Stimulated activated CD4-positive, alpha-beta T cell treated with anti-CD3 and anti-CD28 coated beads, Interleukin-12 subunit alpha, Interleukin-12 subunit beta, amount 100 ng/mL, for 24 hours (primary cell): Measurements from ENCODE around the gene PAPOLG.
"Not testable (repeated sequence)": the region's sequence is repeated elsewhere in the genome, so short reads cannot be mapped to it uniquely, and the experiment has no call there.

Source experiments
- DNase-seq, 2 experiments: peaks; one replicate each; pipeline ENCODE4 v3.0.0-alpha.2; 2020; ENCODE audit warnings: low read depth in 2 of 2

The PAPOLG gene

DNA sequence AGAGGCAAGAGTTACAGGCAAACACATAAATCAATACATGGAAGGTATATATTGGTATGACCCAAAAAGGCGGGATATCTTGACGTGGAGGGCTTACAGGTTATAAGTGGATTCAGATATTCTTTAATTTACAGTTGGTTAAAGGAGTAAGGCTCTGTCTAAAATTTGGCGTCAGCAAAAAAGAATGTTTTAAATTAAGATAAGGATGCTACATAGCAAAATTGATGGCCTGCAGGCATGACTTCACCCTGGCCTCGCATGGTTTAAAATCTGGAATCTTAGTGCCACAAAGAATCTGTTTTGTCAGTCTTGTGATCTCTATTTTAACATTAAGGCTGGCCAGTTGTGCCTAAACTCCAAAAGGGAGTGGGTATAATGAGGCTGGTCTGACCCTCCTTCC is 66.9 kb downstream of the PAPOLG start:
- no peak for DNase-seq

- no peak for DNase-seq
These were observed 67.7 kb downstream of the PAPOLG start for GRCh38 chr2:60823694-60824305.

GRCh38 chr2:60825666-60826065 is 69.6 kb downstream of the PAPOLG start:
- no peak for DNase-seq

- DNase-seq, result no peak
These were observed 70.0 kb downstream of the PAPOLG start for GRCh38 chr2:60826111-60826510.

GRCh38 chr2:60826860-60827259 is 70.8 kb downstream of the PAPOLG start:
- DNase-seq, result not testable (repeated sequence)

DNA sequence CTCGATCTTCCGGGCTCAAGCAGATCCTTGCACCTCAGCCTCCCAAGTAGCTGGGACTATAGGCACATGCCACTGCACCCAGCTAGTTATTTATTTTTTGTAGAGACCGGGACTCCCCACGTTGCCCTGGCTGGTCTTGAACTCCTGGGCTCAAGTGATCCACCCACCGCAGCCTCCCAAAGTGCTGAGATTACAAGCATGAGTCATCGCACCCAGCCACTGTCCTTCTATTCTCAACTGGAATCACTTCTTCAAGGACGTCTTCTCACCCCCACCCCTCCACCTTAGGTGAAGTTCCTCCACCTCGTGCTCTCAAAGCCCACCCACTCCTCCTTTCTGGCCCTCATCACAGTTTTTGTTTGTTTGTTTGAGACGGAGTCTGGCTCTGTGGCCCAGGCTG is 71.3 kb downstream of the PAPOLG start:
- DNase-seq, result no peak

GRCh38 chr2:60830991-60831390 is 74.9 kb downstream of the PAPOLG start:
- DNase-seq, result no peak

DNA sequence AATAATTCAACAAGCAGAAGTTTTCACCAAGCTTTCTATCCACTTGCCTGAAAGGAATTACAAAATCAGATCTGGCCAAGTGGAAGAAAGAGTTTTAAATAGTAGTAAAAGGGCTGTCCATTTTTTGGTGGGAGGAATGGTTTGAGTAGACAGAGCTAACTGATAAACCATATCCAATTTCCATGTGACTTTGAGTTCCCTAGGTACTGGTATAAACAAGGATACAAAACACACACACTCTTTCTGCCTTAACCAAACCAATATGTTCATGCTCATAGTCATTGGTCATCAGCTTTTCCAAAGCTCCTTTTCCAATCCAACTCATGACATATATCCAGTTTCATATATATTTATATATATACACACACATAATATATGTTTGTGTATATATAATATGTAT is 75.9 kb downstream of the PAPOLG start:
- no peak for DNase-seq

GRCh38 chr2:60832621-60833020 is 76.6 kb downstream of the PAPOLG start:
- no peak for DNase-seq

DNA sequence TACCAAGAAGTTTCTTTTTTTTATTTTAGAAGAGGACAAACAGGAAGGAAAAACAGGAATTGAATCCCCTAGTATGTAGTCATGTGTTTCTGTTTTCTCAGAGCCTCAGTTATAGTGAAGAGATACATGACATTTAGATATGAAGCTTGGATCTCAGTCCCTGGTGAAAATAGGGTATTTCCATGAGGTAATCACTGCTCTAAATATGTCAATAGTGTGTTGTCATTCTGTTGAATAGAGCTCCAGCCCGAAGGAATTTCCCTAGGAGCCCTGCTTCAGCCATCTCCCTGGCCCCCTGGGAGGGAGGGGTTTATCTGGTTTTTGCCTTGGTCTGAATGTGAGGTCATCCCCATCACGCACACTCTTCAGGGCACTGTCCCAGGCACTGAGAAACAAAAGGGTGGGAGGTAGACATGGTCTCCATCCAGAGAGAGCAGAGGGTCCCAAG is 78.2 kb downstream of the PAPOLG start:
- DNase-seq, result no peak

- no peak for DNase-seq
These were observed 80.4 kb downstream of the PAPOLG start for GRCh38 chr2:60836491-60836890.

DNA sequence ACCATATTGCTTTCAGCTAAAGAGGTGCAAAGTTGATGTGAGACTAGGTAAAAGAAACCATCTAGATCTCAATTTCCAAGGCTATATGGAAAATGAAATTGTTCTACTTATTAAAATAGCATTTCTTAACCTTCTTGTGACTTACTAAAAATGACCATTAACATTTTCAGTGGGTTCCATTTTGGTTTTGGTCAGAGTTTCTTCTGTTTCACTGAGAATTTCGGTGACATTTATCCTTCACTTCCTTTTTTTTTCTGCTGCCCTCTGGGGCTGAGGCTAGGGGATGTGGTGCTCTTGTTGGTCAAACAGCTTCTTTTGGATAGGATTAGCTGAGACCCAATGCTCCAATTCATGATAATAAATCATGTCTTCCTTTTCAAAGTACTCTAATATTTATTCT is 81.1 kb downstream of the PAPOLG start:
- DNase-seq, result no peak

GRCh38 chr2:60838481-60838880 is 82.4 kb downstream of the PAPOLG start:
- no peak for DNase-seq

- no peak for DNase-seq
These were observed 83.2 kb downstream of the PAPOLG start for GRCh38 chr2:60839126-60839813.

GRCh38 chr2:60840880-60841279 is 84.8 kb downstream of the PAPOLG start:
- no peak for DNase-seq

GRCh38 chr2:60843006-60843405 is 86.9 kb downstream of the PAPOLG start:
- DNase-seq, result no peak

GRCh38 chr2:60844105-60844504 is 88.0 kb downstream of the PAPOLG start:
- DNase-seq, result no peak

- no peak for DNase-seq
These were observed 91.8 kb downstream of the PAPOLG start for GRCh38 chr2:60847854-60848253.
